Keratinocyte (primary cell): Measurements from ENCODE around the gene TFCP2L1.

Source experiments
- CTCF ChIP-seq, 3 experiments: IDR thresholded peaks in 1 of 3; conservative IDR thresholded peaks in 1 of 3; optimal IDR thresholded peaks in 1 of 3; 2 replicates in 2 of 3; 3 replicates in 1 of 3; pipeline versions ENCODE3 to v1.5.1; 2011; ENCODE audit warnings: low read length in 3 of 3, mild to moderate bottlenecking in 3 of 3, moderate library complexity in 2 of 3, control low read depth in 1 of 3, inconsistent platforms in 1 of 3; ENCODE audit not compliant: insufficient read depth in 2 of 3; ENCODE audit errors: extremely low read depth in 1 of 3
- EZH2 ChIP-seq: IDR thresholded peaks from one replicate; pipeline ENCODE4 v1.6.1; 2012; ENCODE audit warnings: inconsistent platforms, mild to moderate bottlenecking, low read length, moderate library complexity

DNA sequence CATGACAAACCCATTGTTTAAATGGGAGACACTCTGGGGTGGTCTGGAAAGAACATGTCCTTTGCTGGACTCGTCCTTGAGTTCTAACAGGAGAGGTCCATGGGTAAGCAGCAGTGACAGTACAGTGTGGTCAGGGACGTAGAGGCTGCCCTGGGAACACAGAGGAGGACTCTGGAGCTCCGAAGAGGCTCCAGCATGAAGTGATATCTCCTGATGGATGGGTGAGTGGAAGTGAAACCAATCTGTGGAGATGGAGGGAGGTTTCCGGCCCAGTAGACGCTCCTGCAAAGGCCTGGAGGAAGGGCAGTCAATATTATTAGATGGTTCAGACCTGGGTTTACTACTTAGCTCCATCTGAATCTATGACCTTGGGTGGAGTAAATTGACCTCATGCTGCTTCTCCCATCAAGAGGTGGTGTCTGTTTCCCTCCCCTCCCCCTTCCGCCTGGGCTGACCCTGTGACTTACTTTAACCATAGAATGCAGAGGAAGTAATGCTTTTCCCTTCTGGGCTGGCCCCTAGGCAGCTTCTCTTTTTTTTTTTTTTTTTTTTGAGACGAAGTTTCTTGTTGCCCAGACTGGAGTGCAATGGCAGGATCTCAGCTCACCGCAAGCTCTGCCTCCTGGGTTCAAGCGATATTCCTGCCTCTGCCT, 2.3 kb upstream of the TFCP2L1 start:
- no peak for TF ChIP-seq CTCF (optimal IDR thresholded peaks at IDR 0.05 in 1 of 3, IDR thresholded peaks at IDR 0.05 in 1 of 3, conservative IDR thresholded peaks at IDR 0.05 in 1 of 3; ENCODE audit: extremely low read depth in 1 of 3, insufficient read depth in 2 of 3, low read length in 3 of 3)
- TF ChIP-seq EZH2 = no peak
